Measurements from ENCODE around the gene CMA1. TPM values are rescaled to one million over a fixed set of nuclear protein-coding genes. Genes with fewer than 3 reads are reported as not detected.
"Not testable (repeated sequence)": the region's sequence is repeated elsewhere in the genome, so short reads cannot be mapped to it uniquely, and the experiment has no call there.

The CMA1 gene
- polyA plus RNA-seq, 1 donor from 2014 or later, result not detected

DNA sequence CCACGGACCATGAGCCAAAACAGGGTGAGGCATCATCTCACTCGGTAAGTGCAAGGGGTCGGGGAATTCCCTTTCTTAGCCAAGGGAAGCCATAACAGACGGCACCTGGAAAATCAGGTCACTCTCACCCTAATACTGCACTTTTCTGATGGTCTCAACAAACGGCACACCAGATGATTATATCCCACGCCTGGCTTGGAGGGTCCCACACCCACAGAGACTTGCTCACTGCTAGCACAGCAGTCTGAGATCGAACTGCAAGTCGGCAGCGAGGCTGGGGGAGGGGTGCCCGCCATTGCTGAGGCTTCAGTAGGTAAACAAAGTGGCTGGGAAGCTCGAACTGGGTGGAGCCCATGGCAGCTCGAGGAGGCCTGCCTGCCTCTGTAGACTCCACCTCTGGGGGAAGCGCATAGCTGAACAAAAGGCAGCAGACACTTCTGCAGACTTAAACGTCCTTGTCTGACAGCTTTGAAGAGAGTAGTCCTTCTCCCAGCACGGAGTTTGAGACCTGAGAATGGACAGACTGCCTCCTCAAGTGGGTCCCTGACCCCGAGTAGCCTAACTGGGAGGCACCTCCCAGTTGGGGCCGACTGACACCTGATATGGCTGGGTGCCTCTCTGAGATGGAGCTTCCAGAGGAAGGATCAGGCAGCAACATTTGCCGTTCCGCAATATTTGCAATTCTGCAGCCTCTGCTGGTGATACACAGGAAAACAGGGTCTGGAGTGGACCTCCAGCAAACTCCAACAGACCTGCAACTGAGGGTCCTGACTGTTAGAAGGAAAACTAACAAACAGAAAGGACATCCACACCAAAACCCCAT is 16.3 kb downstream of the CMA1 start:
- H3F3A ChIP-seq (ENCODE audit: insufficient read depth, low read length, poor library complexity, severe bottlenecking); H3K9me3 ChIP-seq (ENCODE audit: low read length); H3K79me2 ChIP-seq (replicated peaks; ENCODE audit: insufficient read depth, low read length); H3K4me3 ChIP-seq (ENCODE audit: low read length); H3K9me2 ChIP-seq (ENCODE audit: insufficient read depth, low read length); H3K36me3 ChIP-seq (ENCODE audit: insufficient read depth, low read length); H3K27me3 ChIP-seq (ENCODE audit: insufficient read depth, low read depth, low read length); H4K20me1 ChIP-seq (ENCODE audit: insufficient read depth); H3K9ac ChIP-seq (ENCODE audit: low read length); H3K27ac ChIP-seq (ENCODE audit: low read length); H3K4me2 ChIP-seq (ENCODE audit: low read length); H2AFZ ChIP-seq (ENCODE audit: low read depth, low read length): not testable (repeated sequence)

DNA sequence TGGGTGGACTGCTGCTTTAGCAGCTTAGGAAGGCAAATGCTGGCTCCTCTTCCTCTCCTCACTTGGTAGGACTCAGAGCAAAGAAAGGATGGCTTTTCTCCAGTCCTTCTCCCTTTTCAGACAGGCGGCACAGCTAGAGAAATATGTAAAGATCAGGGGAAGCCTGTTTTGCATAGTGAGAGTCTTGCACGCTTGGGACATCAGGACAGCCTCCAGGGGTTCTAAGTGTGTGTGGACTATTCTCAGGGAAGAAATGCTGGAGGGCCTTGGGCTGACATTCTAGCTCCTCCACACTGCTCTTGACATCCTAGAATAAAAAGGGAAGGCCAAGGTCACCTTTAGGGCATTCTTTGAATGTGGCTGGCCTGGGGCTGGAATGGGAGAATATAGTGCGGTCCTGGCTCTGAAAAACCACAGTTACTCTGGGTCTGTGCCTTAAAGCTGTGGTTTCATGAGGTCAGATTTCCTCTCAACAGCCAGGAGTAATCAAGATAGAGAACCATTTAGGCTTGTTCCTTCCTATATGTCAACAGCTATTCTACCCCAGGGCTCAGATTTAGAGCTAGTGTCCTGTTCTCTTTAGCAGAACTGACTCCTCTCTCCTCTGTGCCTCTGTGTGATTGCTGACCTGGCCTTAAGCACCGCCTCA is 24.3 kb downstream of the CMA1 start:
- H3F3A ChIP-seq (ENCODE audit: insufficient read depth, low read length, poor library complexity, severe bottlenecking), result no peaks in the 10 kb centered on the region
- no peaks in the 10 kb centered on the region for H3K27me3 ChIP-seq (ENCODE audit: insufficient read depth, low read depth, low read length)
- no peaks in the 10 kb centered on the region for H3K9me3 ChIP-seq (ENCODE audit: low read length)
- no peak overlapping the region for H3K4me2 ChIP-seq (ENCODE audit: low read length)
- H3K27ac ChIP-seq (ENCODE audit: low read length), result no peak overlapping the region
- H4K20me1 ChIP-seq (ENCODE audit: insufficient read depth), result no peaks in the 10 kb centered on the region
- H2AFZ ChIP-seq (ENCODE audit: low read depth, low read length), result no peak overlapping the region
- no peaks in the 10 kb centered on the region for H3K9me2 ChIP-seq (ENCODE audit: insufficient read depth, low read length)
- no peak overlapping the region for H3K4me3 ChIP-seq (ENCODE audit: low read length)
- no peaks in the 10 kb centered on the region for H3K36me3 ChIP-seq (ENCODE audit: insufficient read depth, low read length)
- H3K79me2 ChIP-seq (replicated peaks; ENCODE audit: insufficient read depth, low read length), result no peaks in the 10 kb centered on the region
- TF ChIP-seq MXI1 (conservative IDR thresholded peaks at IDR 0.05; ENCODE audit: poor library complexity, severe bottlenecking) (no peak), EZH2 (IDR thresholded peaks at IDR 0.05; ENCODE audit: borderline replicate concordance, insufficient read depth, low read length, poor library complexity, severe bottlenecking) (no peak), RAD21 (conservative IDR thresholded peaks at IDR 0.05) (no peak), SMC3 (conservative IDR thresholded peaks at IDR 0.05; ENCODE audit: poor library complexity) (no peak), EP300 (conservative IDR thresholded peaks at IDR 0.05; ENCODE audit: poor library complexity, severe bottlenecking) (no peak), TAF1 (IDR thresholded peaks at IDR 0.05; ENCODE audit: low read depth) (no peak), POLR2AphosphoS5 (IDR thresholded peaks at IDR 0.05) (no peak)
- TF ChIP-seq, protein P1, sequence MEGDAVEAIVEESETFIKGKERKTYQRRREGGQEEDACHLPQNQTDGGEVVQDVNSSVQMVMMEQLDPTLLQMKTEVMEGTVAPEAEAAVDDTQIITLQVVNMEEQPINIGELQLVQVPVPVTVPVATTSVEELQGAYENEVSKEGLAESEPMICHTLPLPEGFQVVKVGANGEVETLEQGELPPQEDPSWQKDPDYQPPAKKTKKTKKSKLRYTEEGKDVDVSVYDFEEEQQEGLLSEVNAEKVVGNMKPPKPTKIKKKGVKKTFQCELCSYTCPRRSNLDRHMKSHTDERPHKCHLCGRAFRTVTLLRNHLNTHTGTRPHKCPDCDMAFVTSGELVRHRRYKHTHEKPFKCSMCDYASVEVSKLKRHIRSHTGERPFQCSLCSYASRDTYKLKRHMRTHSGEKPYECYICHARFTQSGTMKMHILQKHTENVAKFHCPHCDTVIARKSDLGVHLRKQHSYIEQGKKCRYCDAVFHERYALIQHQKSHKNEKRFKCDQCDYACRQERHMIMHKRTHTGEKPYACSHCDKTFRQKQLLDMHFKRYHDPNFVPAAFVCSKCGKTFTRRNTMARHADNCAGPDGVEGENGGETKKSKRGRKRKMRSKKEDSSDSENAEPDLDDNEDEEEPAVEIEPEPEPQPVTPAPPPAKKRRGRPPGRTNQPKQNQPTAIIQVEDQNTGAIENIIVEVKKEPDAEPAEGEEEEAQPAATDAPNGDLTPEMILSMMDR (IDR thresholded peaks at IDR 0.05; ENCODE audit: poor library complexity, severe bottlenecking), result no peak
- TF ChIP-seq, protein P2, sequence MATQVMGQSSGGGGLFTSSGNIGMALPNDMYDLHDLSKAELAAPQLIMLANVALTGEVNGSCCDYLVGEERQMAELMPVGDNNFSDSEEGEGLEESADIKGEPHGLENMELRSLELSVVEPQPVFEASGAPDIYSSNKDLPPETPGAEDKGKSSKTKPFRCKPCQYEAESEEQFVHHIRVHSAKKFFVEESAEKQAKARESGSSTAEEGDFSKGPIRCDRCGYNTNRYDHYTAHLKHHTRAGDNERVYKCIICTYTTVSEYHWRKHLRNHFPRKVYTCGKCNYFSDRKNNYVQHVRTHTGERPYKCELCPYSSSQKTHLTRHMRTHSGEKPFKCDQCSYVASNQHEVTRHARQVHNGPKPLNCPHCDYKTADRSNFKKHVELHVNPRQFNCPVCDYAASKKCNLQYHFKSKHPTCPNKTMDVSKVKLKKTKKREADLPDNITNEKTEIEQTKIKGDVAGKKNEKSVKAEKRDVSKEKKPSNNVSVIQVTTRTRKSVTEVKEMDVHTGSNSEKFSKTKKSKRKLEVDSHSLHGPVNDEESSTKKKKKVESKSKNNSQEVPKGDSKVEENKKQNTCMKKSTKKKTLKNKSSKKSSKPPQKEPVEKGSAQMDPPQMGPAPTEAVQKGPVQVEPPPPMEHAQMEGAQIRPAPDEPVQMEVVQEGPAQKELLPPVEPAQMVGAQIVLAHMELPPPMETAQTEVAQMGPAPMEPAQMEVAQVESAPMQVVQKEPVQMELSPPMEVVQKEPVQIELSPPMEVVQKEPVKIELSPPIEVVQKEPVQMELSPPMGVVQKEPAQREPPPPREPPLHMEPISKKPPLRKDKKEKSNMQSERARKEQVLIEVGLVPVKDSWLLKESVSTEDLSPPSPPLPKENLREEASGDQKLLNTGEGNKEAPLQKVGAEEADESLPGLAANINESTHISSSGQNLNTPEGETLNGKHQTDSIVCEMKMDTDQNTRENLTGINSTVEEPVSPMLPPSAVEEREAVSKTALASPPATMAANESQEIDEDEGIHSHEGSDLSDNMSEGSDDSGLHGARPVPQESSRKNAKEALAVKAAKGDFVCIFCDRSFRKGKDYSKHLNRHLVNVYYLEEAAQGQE (IDR thresholded peaks at IDR 0.05; ENCODE audit: borderline replicate concordance), result no peak
- H3K9ac ChIP-seq (ENCODE audit: low read length), result no peak overlapping the region

DNA sequence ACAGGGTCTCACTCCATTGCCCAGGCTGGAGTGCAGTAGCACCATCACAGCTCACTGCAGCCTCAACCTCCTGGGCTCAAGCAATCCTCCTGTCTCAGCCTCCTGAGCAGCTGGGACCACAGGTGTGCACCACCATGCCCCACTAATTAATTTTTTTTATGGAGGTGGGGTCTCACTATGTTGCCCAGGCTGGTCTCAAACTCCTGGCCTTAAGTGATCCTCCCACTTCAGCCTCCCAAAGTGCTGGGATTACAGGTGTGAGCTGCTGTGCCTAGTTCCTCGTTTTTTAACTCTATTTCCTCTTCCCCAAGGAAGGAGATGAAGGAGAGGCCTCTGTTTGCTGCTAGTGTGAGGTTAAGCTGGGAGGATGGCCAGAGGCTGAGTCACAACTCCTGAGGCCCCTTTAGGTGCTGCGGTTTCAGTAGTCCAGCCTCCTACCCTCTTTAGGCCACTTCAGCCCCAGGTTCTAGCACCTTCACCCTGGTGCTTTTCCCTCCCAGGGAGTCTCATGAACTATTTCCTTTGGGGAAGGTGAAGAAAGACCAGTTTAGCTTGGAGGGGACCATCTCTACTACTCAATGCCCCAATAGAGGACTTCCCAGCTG is 25.3 kb downstream of the CMA1 start:
- H2AFZ ChIP-seq (ENCODE audit: low read depth, low read length); H3K27ac ChIP-seq (ENCODE audit: low read length); H3K4me2 ChIP-seq (ENCODE audit: low read length); H3K27me3 ChIP-seq (ENCODE audit: insufficient read depth, low read depth, low read length); H3K9ac ChIP-seq (ENCODE audit: low read length); H3F3A ChIP-seq (ENCODE audit: insufficient read depth, low read length, poor library complexity, severe bottlenecking); H4K20me1 ChIP-seq (ENCODE audit: insufficient read depth); H3K9me3 ChIP-seq (ENCODE audit: low read length); H3K36me3 ChIP-seq (ENCODE audit: insufficient read depth, low read length); H3K4me3 ChIP-seq (ENCODE audit: low read length); H3K9me2 ChIP-seq (ENCODE audit: insufficient read depth, low read length); H3K79me2 ChIP-seq (replicated peaks; ENCODE audit: insufficient read depth, low read length): not testable (repeated sequence)

Measured in neural cell (in vitro differentiated cells).